DOHH2 (cell line): ENCODE measurements around the gene TEX264.

ENCODE experiments used
- H3F3A ChIP-seq: fragments of 200-600 bp; sonication (generic), shearing (Covaris generic); 2 replicates; pipeline ENCODE4 v1.6.0; 2016; ENCODE audit warnings: antibody characterized with exemption, mild to moderate bottlenecking; ENCODE audit not compliant: control insufficient read depth, insufficient read depth
- H3K27ac ChIP-seq: fragments of 200-600 bp; sonication (generic); 2 replicates; pipeline ENCODE4 v1.5.1; 2014; ENCODE audit warnings: low read depth, mild to moderate bottlenecking, low read length, moderate library complexity
- H3K27me3 ChIP-seq: fragments of 200-600 bp; sonication (generic); 2 replicates; pipeline ENCODE4 v1.6.1; 2014; ENCODE audit warnings: mild to moderate bottlenecking, low read length, mixed read lengths; ENCODE audit not compliant: control insufficient read depth
- H3K36me3 ChIP-seq: fragments of 200-600 bp; sonication (generic); 2 replicates; pipeline ENCODE4 v1.6.1; 2014; ENCODE audit warnings: mild to moderate bottlenecking, low read length, moderate library complexity, mixed read lengths; ENCODE audit not compliant: control insufficient read depth
- H3K4me1 ChIP-seq: fragments of 200-600 bp; sonication (generic); 2 replicates; pipeline ENCODE4 v1.6.1; 2014; ENCODE audit warnings: mild to moderate bottlenecking, low read length, mixed read lengths; ENCODE audit not compliant: control insufficient read depth
- H3K4me2 ChIP-seq: fragments of 200-600 bp; sonication (generic); 2 replicates; pipeline ENCODE4 v1.6.0; 2014; ENCODE audit warnings: mild to moderate bottlenecking, low read length, moderate library complexity
- H3K4me3 ChIP-seq: fragments of 200-600 bp; sonication (generic); 2 replicates; pipeline ENCODE4 v1.5.1; 2014; ENCODE audit warnings: mild to moderate bottlenecking, low read length, mixed read lengths
- H3K79me2 ChIP-seq: fragments of 200-600 bp; sonication (generic); 2 replicates; pipeline ENCODE4 v1.6.1; 2014; ENCODE audit warnings: mild to moderate bottlenecking, low read length, mixed read lengths; ENCODE audit not compliant: control insufficient read depth
- H3K9me2 ChIP-seq: fragments of 200-600 bp; sonication (generic); replicated peaks from 2 replicates; pipeline ENCODE4 v1.6.1; 2014; ENCODE audit warnings: mild to moderate bottlenecking, low read length, mixed read lengths; ENCODE audit not compliant: control insufficient read depth
- H3K9me3 ChIP-seq: fragments of 200-600 bp; sonication (generic); 2 replicates; pipeline ENCODE4 v1.6.1; 2014; ENCODE audit warnings: antibody characterized with exemption, low read length, mixed read lengths; ENCODE audit not compliant: control insufficient read depth, insufficient read depth
- H4K20me1 ChIP-seq: fragments of 200-600 bp; sonication (generic); 2 replicates; pipeline ENCODE4 v1.6.0; 2014; ENCODE audit warnings: low read depth, mild to moderate bottlenecking, antibody characterized with exemption, low read length, moderate library complexity; ENCODE audit not compliant: control insufficient read depth, insufficient read depth
- EZH2phosphoT487 ChIP-seq: fragments of 200-600 bp; sonication (generic); IDR thresholded peaks from 2 replicates; pipeline ENCODE4 v1.6.1; 2017; ENCODE audit warnings: borderline replicate concordance, mild to moderate bottlenecking, antibody characterized with exemption, low read length, moderate library complexity, mixed read lengths
- TF ChIP-seq, protein P1 (sequence below): fragments of 200-600 bp; sonication (generic); IDR thresholded peaks from one replicate; pipeline ENCODE4 v1.5.1; 2014; ENCODE audit warnings: antibody characterized with exemption, mild to moderate bottlenecking, low read depth, low read length; ENCODE audit not compliant: poor library complexity, severe bottlenecking

TEX264 gene

DNA sequence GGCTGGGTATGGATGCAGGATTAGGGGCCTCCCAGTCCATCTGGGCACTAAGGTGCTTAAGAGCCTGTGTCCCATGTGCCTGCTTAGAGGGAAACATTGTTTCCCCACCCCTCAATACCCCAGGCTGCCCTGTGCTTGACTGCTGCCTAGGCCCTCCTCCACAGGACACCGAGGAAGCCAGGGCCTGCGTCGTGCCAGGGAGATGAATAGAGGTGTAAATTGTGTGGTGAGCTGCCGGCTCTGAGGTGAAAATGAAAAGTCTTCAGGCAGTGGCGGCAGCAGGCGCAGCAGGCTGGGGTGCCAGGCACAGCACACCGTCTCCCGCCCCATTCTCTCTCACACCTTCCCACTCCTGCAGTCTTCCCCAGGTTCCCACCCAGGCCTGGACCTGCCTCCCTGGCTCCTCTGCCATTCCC is 21.9 kb downstream of the TEX264 start:
- Histone ChIP-seq H3K79me2 (no peaks in the 10 kb centered on the region), H3K4me1 (no peaks in the 10 kb centered on the region), H3K9me2 (no peaks in the 10 kb centered on the region), H3K9me3 (no peaks in the 10 kb centered on the region), H4K20me1 (0 out of 2 replicates have a peak, but pooled peaks cover 4% of the 10 kb centered on the region), H3K4me2 (no peak overlapping the region), H3K27me3 (no peaks in the 10 kb centered on the region), H3F3A (no peaks in the 10 kb centered on the region), H3K4me3 (no peak overlapping the region), H3K36me3 (peaks cover 60% of the 10 kb centered on the region), H3K27ac (no peak overlapping the region)
- no peak for TF ChIP-seq EZH2phosphoT487
- TF ChIP-seq, protein P1, sequence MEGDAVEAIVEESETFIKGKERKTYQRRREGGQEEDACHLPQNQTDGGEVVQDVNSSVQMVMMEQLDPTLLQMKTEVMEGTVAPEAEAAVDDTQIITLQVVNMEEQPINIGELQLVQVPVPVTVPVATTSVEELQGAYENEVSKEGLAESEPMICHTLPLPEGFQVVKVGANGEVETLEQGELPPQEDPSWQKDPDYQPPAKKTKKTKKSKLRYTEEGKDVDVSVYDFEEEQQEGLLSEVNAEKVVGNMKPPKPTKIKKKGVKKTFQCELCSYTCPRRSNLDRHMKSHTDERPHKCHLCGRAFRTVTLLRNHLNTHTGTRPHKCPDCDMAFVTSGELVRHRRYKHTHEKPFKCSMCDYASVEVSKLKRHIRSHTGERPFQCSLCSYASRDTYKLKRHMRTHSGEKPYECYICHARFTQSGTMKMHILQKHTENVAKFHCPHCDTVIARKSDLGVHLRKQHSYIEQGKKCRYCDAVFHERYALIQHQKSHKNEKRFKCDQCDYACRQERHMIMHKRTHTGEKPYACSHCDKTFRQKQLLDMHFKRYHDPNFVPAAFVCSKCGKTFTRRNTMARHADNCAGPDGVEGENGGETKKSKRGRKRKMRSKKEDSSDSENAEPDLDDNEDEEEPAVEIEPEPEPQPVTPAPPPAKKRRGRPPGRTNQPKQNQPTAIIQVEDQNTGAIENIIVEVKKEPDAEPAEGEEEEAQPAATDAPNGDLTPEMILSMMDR, result no peak

DNA sequence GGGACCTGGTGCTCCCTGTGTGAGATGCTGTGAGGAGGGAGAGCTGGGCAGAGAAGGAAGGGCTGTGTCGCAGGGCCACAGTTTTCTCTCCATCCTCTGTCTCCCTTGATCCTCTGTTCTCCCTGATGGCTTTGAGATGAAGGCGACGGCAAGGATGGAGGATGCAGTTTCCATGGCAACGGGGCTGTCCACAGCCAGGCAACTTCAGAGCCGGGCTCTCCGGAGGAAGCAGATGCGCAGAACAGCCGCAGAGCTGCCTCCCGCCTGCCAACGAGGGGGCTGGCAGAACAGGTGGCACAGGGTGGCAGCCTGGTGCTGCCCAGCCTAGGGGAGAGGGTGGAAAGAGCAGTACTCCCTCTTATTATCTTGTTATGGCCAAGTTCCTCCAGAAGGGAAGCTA is 25.9 kb downstream of the TEX264 start:
- no peaks in the 10 kb centered on the region for H3F3A ChIP-seq
- H3K27ac ChIP-seq, result no peak overlapping the region
- no peaks in the 10 kb centered on the region for H3K79me2 ChIP-seq
- no peak overlapping the region for H3K4me2 ChIP-seq
- no peaks in the 10 kb centered on the region for H3K27me3 ChIP-seq
- TF ChIP-seq EZH2phosphoT487, result no peak
- TF ChIP-seq, protein P1, result no peak
- peaks cover 61% of the 10 kb centered on the region for H3K36me3 ChIP-seq
- H3K4me3 ChIP-seq, result no peak overlapping the region
- 0 out of 2 replicates have a peak, but pooled peaks cover 4% of the 10 kb centered on the region for H4K20me1 ChIP-seq
- H3K9me3 ChIP-seq, result no peaks in the 10 kb centered on the region
- no peaks in the 10 kb centered on the region for H3K4me1 ChIP-seq
- H3K9me2 ChIP-seq, result no peaks in the 10 kb centered on the region

DNA sequence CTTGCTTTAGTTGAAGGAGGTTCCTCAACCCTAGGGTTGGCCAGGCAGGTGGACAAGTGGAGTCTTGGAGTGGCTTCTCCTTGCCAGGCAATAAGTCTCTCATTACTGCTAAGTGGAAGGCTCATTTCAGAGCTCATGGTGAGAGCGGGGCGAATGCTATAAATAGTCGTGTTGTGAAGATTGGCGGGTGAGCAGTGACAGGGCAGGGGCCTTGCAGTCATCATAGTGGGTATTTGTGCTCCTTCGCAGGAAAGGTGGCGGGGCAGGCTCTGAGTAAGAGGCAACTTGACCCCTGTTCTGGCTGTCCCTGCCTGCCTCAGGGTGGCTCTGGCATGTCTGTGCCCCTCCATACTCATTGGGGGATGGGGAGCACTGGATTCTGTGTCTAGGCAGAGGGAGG is 27.2 kb downstream of the TEX264 start:
- no peaks in the 10 kb centered on the region for H3K79me2 ChIP-seq
- H3K4me2 ChIP-seq, result no peak overlapping the region
- no peaks in the 10 kb centered on the region for H4K20me1 ChIP-seq
- H3F3A ChIP-seq, result no peaks in the 10 kb centered on the region
- H3K36me3 ChIP-seq, result peaks cover 53% of the 10 kb centered on the region
- H3K27me3 ChIP-seq, result no peaks in the 10 kb centered on the region
- no peaks in the 10 kb centered on the region for H3K4me1 ChIP-seq
- no peak overlapping the region for H3K4me3 ChIP-seq
- H3K27ac ChIP-seq, result no peak overlapping the region
- no peaks in the 10 kb centered on the region for H3K9me2 ChIP-seq
- H3K9me3 ChIP-seq, result no peaks in the 10 kb centered on the region
- TF ChIP-seq, protein P1, result no peak
- no peak for TF ChIP-seq EZH2phosphoT487
